GM18517 (cell line): ENCODE data around the gene SPATS2L.

Experiments used
- ATAC-seq: cut with Tn5 transposase; IDR thresholded peaks from one replicate; pipeline ENCODE4 v1.9.1; 2021; ENCODE audit warnings: mild to moderate bottlenecking, moderate library complexity; ENCODE audit not compliant: unreplicated experiment

Gene SPATS2L

DNA sequence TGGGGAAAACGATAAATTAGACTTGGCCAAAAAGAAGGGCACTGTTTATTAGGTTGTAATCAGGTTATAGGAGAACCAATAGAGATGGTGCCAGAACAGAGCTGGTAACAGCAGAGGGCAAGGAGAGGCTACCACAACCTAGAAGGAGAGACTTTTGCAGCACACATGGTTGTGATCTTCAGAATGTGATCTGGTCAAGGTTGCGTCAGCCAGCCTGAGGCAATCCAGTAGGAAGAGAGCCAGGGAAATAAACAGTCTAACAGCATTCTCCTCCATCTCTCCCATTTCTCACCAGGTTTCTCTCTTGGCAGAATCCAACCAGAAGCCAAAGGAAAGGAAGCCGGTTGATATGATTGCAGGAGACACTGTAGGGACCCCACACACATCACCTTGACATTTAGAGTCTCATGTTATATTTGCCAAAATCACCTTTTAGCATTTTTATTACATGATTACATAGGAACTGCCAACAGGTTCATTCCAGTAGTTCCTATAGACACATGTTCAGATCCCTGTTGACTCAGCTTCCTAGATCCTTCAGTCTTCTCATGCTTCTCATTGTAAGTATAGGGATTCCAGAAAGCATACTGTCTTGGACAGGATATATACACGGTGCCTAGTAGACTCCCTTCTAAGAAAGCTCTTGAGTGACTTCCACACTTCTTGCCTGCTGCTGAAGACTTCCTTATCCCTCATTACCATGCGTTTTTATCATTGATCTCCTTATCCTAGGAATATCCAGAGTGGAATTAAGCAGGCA, 17.6 kb upstream of the SPATS2L start:
- ATAC-seq, result no peak

DNA sequence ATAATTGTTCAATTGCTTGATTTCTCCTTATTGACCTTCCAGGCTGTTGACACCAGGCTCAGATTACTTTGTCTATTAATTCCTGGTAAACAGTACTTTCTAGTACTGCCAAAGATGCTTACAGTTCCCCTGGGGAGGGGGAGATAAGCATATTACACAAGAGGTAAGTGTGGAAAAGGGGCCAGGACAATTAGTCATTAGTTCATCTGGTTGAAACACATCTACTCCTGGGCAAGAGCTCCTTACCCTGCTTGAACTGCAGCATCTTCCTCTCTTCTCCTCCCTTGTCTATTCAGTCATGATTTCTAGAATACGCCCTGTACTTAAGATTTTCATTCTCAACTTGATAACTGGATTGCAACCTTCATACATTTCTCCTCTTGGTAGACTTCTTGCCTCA, 10.4 kb upstream of the SPATS2L start:
- no peak for ATAC-seq

DNA sequence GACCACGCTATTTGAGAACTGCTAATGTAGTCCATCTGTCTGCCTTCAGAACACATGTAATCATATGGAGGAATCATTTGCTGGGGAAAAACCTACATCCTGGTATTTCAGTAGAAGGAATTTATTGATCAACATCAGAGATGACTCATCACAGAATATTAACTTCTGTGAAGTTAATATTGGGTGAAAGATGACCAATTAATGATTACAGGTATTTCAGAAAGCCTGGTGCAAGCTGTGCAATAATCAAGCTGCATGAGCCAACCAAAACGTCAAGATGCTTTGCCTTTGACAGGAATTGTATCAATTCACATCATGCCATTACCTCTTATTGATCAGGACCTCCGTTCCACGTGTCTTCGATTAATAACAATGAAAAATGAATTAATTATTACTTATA, 9.4 kb upstream of the SPATS2L start:
- ATAC-seq, result no peak

DNA sequence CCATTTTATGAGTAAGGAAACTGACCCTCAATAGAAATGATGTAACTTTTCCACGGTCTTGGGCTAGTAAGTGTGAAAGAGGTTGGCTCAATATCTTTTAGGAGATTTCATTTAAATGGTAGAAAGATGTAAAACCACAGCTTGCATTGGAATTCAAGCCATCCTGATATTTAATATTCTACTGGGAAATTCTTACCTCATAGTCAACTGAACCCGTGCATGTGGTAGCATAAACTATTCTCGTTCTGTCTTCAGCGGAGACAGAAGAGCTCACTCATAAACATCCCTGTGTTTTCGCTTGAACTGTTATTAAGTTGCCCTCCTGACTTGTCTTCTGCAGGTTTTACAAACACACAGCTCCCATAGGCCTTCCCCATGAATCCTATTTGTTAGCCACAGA, 8.5 kb upstream of the SPATS2L start:
- ATAC-seq, result no peak

DNA sequence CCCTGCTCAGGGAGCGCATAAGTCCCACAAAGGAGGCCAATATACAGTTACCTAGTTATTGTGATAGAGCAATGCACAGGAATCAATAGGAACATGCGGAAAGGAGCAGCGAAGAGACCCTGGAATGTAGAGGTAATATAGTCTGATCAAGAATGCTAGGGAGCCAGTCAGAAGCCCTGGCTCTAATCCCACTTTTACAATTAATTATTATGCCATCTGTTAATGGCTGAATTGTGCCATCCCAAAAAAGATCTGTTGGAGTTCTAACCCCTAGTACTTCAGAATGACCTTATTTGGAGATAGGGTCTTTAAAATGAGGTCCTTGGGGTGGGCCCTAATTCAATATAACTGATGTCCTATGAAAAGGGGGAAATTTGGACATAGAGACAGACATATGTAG, 7.7 kb upstream of the SPATS2L start:
- no peak for ATAC-seq

- ATAC-seq, result no peak
These were observed 6.4 kb upstream of the SPATS2L start for GRCh38 chr2:200300065-200300464.

GRCh38 chr2:200300638-200301314, 5.7 kb upstream of the SPATS2L start:
- ATAC-seq, result no peak

- no peak for ATAC-seq
These were observed 4.3 kb upstream of the SPATS2L start for GRCh38 chr2:200301953-200302858.

GRCh38 chr2:200302940-200303727, 3.4 kb upstream of the SPATS2L start:
- no peak for ATAC-seq

- no peak for ATAC-seq
These were observed 697 bp upstream of the SPATS2L start for GRCh38 chr2:200305797-200306195.

DNA sequence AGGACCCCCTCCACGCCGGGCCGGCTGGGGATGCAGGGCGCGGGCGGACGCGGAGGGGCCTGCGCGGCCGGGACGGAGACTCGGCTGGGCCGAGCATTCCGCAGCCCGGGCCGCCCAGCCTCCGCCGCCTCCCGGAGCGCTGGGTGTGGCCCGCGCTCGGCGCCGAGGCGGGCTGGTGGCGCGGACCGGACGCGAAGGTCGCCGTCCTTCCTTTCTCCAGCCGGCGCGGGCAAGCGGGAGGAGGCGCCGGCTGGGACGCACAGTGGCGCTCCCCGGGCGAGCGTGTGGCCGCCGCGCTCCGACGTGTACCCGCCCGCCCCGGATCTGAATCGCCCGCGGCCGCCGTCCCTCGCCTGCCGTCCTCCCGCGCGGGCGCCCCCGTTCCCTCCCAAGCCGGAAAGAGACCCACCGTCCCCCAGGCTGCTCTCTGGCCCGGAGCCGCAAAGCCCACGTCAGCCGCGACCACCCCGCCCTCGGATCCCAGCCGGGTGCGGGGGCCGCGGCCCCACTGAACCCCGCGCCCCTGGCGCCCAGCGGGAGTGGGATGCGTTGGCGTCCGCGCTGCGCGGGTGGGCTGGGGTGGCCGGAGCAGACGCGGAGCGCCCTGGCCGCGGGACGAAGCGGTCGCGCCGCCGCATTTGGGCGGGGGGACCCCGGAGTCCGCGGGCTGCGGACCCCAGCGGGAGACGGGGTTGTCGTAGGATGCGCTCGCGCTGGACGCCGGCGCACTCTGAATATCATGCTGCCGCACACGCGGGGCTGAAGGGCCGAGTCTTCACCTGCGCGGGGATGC, 634 bp downstream of the SPATS2L start:
- peak; percentile 43 for ATAC-seq

- ATAC-seq, result no peak
These were observed 1.4 kb downstream of the SPATS2L start for GRCh38 chr2:200307724-200308545.

DNA sequence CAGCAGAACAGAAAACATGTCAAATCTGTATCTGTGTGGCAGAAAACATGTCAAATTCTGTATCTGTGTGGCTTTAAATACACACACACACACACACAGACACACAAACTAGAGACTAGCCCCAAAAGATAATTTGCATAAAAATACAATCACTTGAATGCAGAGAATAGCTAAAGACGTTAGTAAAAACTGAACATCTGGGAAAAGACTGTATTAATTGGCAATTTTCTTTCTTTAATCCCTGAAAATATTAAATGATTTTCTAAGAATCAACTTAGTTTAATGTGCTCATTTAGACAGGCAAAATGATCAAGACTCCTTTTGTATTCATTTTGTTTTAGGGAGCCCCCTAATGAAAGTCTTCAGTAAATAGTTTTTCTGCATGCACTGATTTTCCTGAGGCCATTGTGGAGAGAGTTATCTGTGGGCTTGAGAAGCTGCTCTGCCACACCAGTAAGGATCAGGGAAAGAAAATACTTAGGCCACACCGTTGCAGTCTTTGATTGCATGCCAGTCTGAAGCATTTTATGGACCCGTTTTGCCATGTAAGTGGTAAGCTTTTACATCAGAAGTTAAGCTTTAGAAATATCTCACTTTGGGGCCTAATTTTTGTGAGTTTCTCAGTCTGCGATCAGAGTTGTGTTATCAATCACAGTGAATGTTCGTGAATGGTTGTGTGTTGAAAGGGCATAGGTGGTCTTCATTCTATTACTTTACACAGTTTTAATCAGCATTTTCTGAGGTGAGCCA, 2.2 kb downstream of the SPATS2L start:
- no peak for ATAC-seq

DNA sequence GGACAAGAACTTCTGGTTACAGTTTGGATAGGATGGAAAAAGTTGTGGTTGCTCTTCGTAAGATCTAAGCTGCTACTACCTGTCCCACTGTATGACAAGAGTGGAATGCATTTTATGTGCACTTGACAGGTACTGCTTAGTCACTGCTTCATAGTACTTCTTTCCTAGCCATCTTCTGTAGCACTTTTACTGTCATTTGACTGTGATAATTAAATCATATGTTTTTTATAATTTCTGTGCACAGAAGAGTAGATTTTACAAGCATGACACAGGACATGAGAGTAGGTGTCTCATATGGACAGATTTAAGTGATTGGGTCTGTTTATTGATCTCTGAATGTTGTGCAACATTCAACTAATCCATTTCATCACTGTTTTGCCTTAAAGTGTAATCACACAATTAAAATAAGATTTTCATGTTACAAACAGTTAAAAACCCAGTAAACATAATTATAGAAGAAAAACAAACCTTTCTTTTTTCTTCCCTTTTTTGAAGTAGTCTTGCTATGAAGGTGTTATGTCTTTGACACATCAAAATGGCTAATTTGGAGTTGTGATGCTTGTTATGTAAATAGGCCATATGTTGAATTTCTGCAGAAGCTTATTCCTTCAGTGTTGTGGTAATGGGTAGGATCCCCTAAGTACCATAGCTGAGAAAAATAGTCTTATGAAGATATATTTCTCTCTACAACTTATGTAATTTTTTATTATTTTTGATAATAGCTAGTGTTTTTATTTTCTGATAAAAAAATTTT, 3.0 kb downstream of the SPATS2L start:
- ATAC-seq, result no peak

- ATAC-seq, result no peak
These were observed 4.1 kb downstream of the SPATS2L start for GRCh38 chr2:200310545-200310971.

DNA sequence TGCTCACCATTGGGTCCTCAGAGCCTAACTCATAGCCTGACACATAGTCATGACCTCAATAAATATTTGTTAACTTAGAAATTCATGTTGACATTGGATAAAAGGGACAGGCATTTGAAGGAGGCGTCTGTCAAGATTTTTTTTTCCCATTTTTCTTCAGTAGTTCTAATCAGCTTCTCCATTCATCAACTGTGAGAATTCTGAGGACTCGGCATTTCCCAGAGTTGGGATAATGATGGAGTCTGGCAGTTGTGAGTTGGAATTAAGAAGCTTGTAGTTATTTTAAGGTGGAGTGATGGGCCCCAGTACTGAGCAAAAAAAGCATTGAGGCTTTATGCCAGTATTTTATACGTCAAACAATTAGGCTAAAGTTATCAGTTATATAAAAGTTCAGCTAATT, 4.6 kb downstream of the SPATS2L start:
- ATAC-seq, result no peak

GRCh38 chr2:200314976-200315567, 8.6 kb downstream of the SPATS2L start:
- ATAC-seq, result no peak
